ENCODE results near the gene FABP2. TPM values are rescaled to one million over a fixed set of nuclear protein-coding genes. Genes with fewer than 3 reads are reported as not detected.
"Not testable (repeated sequence)": the region's sequence is repeated elsewhere in the genome, so short reads cannot be mapped to it uniquely, and the experiment has no call there.

FABP2 gene
- not detected in 2 replicates for total RNA-seq (2021)
- not detected for Bru-seq, nascent RNA
- BruChase-seq, experiment 1, labeled RNA remaining after a 2-hour chase = not detected
- not detected for BruChase-seq, experiment 2, labeled RNA remaining after a 6-hour chase
- long read RNA-seq = 0 reads

- DNase-seq (ENCODE audit: low spot score) = no peak
- ChIA-PET POLR2A (ENCODE audit: low non-redundant PET) (no interaction called here), CTCF (no interaction called here)
- no peak for TF ChIP-seq CTCF (conservative IDR thresholded peaks at IDR 0.05; ENCODE audit: low read depth, low read length)
- no peak for TF ChIP-seq EZH2 (IDR thresholded peaks at IDR 0.05; ENCODE audit: borderline replicate concordance, low read depth, low read length, poor library complexity, severe bottlenecking)
- no peaks in the 10 kb centered on the region for H3K27me3 ChIP-seq (replicated peaks; ENCODE audit: insufficient read depth, low read depth, low read length, poor library complexity)
- no TSS peak for BruUV-seq (replicated peaks)
- no peaks in the 10 kb centered on the region for H3K9me3 ChIP-seq (ENCODE audit: low read depth, low read length, poor library complexity, severe bottlenecking)
- intact Hi-C loops (cut with micrococcal nuclease; ENCODE audit: unreplicated experiment) = no loop called here
- no peak within 1 kb of the TSS for H3K4me3 ChIP-seq (ENCODE audit: low read depth, low read length, poor library complexity, severe bottlenecking)
- no peaks in the 10 kb centered on the region for H3K36me3 ChIP-seq (ENCODE audit: insufficient read depth, low read length, poor library complexity, severe bottlenecking)
- no peak within 1 kb of the TSS for H3K27ac ChIP-seq (ENCODE audit: low read depth, low read length, poor library complexity, severe bottlenecking)
- no peaks in the 10 kb centered on the region for H3K4me1 ChIP-seq (ENCODE audit: insufficient read depth, low read length, poor library complexity, severe bottlenecking)
Measured at GRCh38 chr4:119321921-119322687, at the start of gene FABP2. Gene FABP2 (minus strand): TSS chr4:119322138. CDS start chr4:119322102, 36 bp downstream.

GRCh38 chr4:119370951-119371683 is 49.2 kb upstream of the FABP2 start:
- H3K27ac ChIP-seq (ENCODE audit: low read depth, low read length, poor library complexity, severe bottlenecking); H3K9me3 ChIP-seq (ENCODE audit: low read depth, low read length, poor library complexity, severe bottlenecking); H3K4me1 ChIP-seq (ENCODE audit: insufficient read depth, low read length, poor library complexity, severe bottlenecking); CTCF ChIA-PET; DNase-seq (ENCODE audit: low spot score); POLR2A ChIA-PET (ENCODE audit: low non-redundant PET); intact Hi-C loops (cut with micrococcal nuclease; ENCODE audit: unreplicated experiment); BruUV-seq (replicated peaks); H3K27me3 ChIP-seq (replicated peaks; ENCODE audit: insufficient read depth, low read depth, low read length, poor library complexity); H3K4me3 ChIP-seq (ENCODE audit: low read depth, low read length, poor library complexity, severe bottlenecking); H3K36me3 ChIP-seq (ENCODE audit: insufficient read depth, low read length, poor library complexity, severe bottlenecking): not testable (repeated sequence)

GRCh38 chr4:119370392-119370791 is 48.5 kb upstream of the FABP2 start:
- H3K27me3 ChIP-seq (replicated peaks; ENCODE audit: insufficient read depth, low read depth, low read length, poor library complexity); intact Hi-C loops (cut with micrococcal nuclease; ENCODE audit: unreplicated experiment); H3K4me3 ChIP-seq (ENCODE audit: low read depth, low read length, poor library complexity, severe bottlenecking); CTCF ChIA-PET; H3K9me3 ChIP-seq (ENCODE audit: low read depth, low read length, poor library complexity, severe bottlenecking); H3K36me3 ChIP-seq (ENCODE audit: insufficient read depth, low read length, poor library complexity, severe bottlenecking); BruUV-seq (replicated peaks); POLR2A ChIA-PET (ENCODE audit: low non-redundant PET); H3K27ac ChIP-seq (ENCODE audit: low read depth, low read length, poor library complexity, severe bottlenecking); H3K4me1 ChIP-seq (ENCODE audit: insufficient read depth, low read length, poor library complexity, severe bottlenecking): not testable (repeated sequence)
- DNase-seq (ENCODE audit: low spot score) = peak; percentile 2

- DNase-seq (ENCODE audit: low spot score); BruUV-seq (replicated peaks); H3K27me3 ChIP-seq (replicated peaks; ENCODE audit: insufficient read depth, low read depth, low read length, poor library complexity); H3K27ac ChIP-seq (ENCODE audit: low read depth, low read length, poor library complexity, severe bottlenecking); CTCF ChIA-PET; H3K4me3 ChIP-seq (ENCODE audit: low read depth, low read length, poor library complexity, severe bottlenecking); H3K36me3 ChIP-seq (ENCODE audit: insufficient read depth, low read length, poor library complexity, severe bottlenecking); POLR2A ChIA-PET (ENCODE audit: low non-redundant PET); H3K9me3 ChIP-seq (ENCODE audit: low read depth, low read length, poor library complexity, severe bottlenecking); H3K4me1 ChIP-seq (ENCODE audit: insufficient read depth, low read length, poor library complexity, severe bottlenecking); intact Hi-C loops (cut with micrococcal nuclease; ENCODE audit: unreplicated experiment): not testable (repeated sequence)
Measured at GRCh38 chr4:119366802-119367201, 44.9 kb upstream of the FABP2 start.

GRCh38 chr4:119364203-119364602 is 42.3 kb upstream of the FABP2 start:
- DNase-seq (ENCODE audit: low spot score); H3K27ac ChIP-seq (ENCODE audit: low read depth, low read length, poor library complexity, severe bottlenecking); POLR2A ChIA-PET (ENCODE audit: low non-redundant PET); BruUV-seq (replicated peaks); H3K9me3 ChIP-seq (ENCODE audit: low read depth, low read length, poor library complexity, severe bottlenecking); H3K36me3 ChIP-seq (ENCODE audit: insufficient read depth, low read length, poor library complexity, severe bottlenecking); H3K4me1 ChIP-seq (ENCODE audit: insufficient read depth, low read length, poor library complexity, severe bottlenecking); intact Hi-C loops (cut with micrococcal nuclease; ENCODE audit: unreplicated experiment); CTCF ChIA-PET; H3K27me3 ChIP-seq (replicated peaks; ENCODE audit: insufficient read depth, low read depth, low read length, poor library complexity); H3K4me3 ChIP-seq (ENCODE audit: low read depth, low read length, poor library complexity, severe bottlenecking): not testable (repeated sequence)

- POLR2A ChIA-PET (ENCODE audit: low non-redundant PET); CTCF ChIA-PET: not testable (repeated sequence)
Measured at GRCh38 chr4:119363372-119363771, 41.4 kb upstream of the FABP2 start.

More at GRCh38 chr4:119363372-119363771, 41.4 kb upstream of the FABP2 start:
- H3K4me3 ChIP-seq (ENCODE audit: low read depth, low read length, poor library complexity, severe bottlenecking); DNase-seq (ENCODE audit: low spot score); H3K36me3 ChIP-seq (ENCODE audit: insufficient read depth, low read length, poor library complexity, severe bottlenecking); H3K9me3 ChIP-seq (ENCODE audit: low read depth, low read length, poor library complexity, severe bottlenecking); H3K4me1 ChIP-seq (ENCODE audit: insufficient read depth, low read length, poor library complexity, severe bottlenecking); H3K27me3 ChIP-seq (replicated peaks; ENCODE audit: insufficient read depth, low read depth, low read length, poor library complexity); BruUV-seq (replicated peaks); H3K27ac ChIP-seq (ENCODE audit: low read depth, low read length, poor library complexity, severe bottlenecking); intact Hi-C loops (cut with micrococcal nuclease; ENCODE audit: unreplicated experiment): not testable (repeated sequence)

All from A673 (cell line).